ENCODE measurements around the gene MYADM.
"Not testable (repeated sequence)": the region's sequence is repeated elsewhere in the genome, so short reads cannot be mapped to it uniquely, and the experiment has no call there.

MYADM gene

DNA sequence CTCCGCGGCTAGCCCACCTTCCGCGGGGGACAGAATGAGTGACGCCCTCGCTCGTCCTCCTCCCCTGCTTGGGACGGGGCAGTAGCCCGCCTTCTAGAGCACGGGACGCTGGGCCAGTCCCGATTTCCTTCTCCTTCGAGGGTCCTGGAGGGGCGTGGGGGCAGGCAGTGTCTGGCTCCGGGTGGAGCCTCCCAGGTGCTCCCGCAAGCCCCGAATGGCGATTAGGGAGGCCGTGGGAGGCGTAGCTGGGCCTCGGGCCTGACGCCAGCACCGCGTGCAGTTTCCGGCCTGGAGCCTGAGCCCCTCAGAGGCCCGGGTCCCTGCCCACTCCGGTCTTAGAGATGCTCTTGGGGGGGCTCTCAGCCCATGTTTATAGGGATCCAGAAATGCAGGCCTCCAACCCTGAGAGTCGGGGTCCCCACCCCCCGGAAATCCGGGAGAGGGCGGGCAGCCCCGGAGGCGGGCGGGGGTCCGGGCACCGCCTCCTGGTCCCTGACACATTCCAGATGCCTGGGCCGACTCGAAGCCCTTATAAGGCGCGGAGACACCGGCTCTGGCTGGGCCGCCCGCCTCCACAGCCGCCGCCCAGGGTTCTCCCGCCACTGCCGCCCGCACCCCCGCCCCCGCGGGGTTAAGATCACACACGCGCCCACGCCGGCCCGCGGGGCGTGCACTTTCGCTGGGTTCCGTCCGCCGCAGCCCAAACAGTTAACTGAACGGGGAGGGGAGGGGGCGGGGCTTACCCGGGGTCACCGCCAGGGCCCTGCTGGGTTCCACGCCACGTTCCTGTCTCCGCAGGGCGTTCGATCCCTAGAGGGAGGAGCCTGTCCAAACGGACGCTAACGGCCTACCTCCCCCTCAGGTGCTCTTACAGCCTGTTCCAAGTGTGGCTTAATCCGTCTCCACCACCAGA lies 1.5 kb downstream of the MYADM start:
- no peak for DNase-seq

DNA sequence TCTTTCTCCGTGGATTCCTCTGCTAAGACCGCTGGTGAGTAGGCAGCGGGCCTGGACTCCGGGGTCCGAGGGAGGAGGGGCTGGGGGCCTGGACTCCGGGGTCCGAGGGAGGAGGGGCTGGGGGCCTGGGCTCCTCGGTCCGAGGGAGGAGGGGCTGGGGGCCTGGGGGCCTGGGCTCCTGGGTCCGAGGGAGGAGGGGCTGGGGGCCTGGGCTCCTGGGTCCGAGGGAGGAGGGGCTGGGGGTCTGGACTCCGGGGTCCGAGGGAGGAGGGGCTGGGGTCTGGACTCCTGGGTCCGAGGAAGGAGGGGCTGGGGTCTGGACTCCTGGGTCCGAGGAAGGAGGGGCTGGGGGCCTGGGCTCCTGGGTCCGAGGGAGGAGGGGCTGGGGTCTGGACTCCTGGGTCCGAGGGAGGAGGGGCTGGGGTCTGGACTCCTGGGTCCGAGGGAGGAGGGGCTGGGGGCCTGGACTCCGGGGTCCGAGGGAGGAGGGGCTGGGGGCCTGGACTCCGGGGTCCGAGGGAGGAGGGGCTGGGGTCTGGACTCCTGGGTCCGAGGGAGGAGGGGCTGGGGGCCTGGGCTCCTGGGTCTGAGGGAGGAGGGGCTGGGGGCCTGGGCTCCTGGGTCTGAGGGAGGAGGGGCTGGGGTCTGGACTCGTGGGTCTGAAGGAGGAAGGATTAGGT lies 2.3 kb downstream of the MYADM start:
- DNase-seq = not testable (repeated sequence)

DNA sequence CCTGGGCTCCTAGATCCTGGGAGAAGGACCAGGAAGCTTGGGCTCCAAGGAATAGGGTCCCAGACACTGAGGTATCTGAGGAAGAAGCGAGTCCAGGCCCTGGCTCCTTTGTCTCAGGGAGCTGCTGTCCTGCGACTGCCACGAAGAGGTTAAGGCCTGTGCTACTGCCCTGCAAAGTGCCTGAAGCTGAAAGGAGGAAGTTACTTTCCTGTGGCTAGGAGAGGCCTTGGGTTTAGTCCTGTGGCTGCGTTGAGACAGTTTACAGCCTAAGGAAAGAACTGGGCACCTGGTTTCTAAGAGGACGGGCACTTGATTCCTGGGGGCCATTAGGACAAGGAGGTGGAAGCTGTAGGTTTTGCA lies 2.8 kb downstream of the MYADM start:
- DNase-seq = no peak

DNA sequence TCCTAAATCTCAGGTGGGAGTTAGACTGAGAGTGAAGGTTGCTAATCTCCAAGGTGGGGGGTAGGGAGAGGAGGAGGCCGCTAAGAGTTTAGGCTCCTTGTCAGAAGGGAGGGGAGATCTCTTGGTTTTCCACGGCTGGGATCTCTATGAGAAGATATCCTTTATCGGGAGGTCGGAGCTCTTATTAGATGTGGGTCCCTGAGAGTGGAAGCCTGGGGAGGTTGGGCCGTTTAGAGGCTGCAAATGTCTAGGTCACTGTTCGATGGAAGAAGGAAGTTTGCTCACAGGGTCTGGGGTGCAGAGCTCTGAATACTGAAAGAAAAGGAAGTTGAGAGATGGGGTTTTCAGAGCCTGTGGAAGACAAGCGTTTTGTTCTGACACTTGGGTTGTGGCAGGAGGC lies 3.8 kb downstream of the MYADM start:
- DNase-seq = no peak

DNA sequence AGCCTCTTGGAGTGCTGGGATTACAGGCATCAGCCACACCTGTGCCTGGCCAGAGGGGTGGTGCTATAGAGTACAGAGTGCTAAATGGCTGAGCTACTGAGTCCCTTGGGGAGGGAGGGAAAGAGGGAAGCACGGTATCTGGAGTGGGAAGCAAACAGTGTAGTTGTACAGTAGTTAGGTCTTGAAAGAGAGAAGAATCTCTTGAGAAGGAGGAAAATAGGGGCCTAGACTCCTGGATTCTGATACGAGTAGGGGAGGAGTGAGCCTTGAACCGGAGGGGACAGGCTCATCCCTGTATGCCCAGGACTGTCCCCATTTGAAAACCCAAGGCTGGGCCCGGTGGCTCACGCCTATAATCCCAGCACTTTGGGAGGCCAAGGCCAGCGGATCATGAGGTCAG lies 5.1 kb downstream of the MYADM start:
- no peak for DNase-seq

DNA sequence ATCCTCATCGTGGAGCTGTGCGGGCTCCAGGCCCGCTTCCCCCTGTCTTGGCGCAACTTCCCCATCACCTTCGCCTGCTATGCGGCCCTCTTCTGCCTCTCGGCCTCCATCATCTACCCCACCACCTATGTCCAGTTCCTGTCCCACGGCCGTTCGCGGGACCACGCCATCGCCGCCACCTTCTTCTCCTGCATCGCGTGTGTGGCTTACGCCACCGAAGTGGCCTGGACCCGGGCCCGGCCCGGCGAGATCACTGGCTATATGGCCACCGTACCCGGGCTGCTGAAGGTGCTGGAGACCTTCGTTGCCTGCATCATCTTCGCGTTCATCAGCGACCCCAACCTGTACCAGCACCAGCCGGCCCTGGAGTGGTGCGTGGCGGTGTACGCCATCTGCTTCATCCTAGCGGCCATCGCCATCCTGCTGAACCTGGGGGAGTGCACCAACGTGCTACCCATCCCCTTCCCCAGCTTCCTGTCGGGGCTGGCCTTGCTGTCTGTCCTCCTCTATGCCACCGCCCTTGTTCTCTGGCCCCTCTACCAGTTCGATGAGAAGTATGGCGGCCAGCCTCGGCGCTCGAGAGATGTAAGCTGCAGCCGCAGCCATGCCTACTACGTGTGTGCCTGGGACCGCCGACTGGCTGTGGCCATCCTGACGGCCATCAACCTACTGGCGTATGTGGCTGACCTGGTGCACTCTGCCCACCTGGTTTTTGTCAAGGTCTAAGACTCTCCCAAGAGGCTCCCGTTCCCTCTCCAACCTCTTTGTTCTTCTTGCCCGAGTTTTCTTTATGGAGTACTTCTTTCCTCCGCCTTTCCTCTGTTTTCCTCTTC lies 6.3 kb downstream of the MYADM start:
- no peak for DNase-seq

DNA sequence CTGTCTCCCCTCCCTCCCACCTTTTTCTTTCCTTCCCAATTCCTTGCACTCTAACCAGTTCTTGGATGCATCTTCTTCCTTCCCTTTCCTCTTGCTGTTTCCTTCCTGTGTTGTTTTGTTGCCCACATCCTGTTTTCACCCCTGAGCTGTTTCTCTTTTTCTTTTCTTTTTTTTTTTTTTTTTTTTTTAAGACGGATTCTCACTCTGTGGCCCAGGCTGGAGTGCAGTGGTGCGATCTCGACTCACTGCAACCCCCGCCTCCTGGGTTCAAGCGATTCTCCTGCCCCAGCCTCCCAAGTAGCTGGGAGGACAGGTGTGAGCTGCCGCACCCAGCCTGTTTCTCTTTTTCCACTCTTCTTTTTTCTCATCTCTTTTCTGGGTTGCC lies 6.9 kb downstream of the MYADM start:
- DNase-seq = no peak

DNA sequence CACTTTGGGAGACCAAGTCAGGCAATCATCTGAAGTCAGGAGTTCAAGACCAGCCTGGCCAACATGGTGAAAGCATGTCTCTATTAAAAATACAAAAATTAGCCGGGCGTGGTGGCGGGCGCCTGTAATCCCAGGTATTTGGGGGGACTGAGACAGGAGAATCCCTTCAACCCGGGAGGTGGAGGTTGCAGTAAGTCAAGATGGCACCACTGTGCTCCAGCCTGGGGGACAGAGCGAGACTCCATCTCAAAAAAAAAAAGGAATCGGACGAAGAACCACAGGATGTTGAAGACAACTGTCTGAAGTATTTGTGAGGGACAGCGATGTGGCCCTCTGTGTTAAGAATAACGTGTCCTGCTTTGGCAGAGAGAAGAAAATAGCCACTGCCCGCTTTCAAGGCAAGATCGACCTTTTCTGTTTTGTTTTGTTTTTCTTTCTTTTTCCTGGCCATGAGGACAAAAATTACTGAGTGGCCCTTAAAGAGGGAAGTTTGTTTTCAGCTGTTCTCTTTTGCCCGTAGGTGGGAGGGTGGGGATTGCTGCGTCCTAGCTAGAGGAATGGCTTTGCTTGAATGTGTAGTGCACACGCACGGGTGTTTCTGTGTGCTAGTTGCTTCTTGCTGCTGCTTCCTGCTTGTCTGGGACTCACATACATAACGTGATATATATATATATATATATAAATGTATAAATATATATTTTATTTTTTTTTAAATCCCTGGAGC lies 8.1 kb downstream of the MYADM start:
- DNase-seq = no peak

DNA sequence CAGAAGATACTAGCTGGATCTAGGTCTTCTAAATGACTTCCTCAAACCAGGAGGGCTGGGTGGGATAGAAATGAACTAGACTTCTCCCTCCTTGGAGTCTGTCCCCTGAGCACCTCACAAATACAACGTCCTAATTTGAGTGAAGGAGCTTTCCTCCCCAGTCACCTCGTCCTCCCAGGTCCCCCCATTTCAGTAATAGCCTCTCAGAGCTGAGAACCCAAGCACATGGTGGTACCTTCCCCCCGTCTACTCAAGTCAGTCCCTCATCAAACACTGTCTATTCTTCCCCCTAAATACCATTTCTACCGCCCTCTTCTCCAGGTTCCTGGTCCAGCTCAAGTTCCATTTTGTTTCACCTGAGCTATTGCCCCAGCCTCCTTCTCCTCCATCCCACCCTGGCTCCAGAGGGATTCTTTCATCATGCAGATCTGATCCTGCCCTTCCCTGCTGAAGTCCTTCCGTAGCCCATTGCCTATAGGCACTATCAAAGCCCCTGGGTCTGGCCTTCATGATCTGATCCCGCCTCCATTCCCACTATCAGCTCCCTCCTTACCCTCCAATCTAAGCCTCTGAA lies 9.1 kb downstream of the MYADM start:
- DNase-seq = no peak

DNA sequence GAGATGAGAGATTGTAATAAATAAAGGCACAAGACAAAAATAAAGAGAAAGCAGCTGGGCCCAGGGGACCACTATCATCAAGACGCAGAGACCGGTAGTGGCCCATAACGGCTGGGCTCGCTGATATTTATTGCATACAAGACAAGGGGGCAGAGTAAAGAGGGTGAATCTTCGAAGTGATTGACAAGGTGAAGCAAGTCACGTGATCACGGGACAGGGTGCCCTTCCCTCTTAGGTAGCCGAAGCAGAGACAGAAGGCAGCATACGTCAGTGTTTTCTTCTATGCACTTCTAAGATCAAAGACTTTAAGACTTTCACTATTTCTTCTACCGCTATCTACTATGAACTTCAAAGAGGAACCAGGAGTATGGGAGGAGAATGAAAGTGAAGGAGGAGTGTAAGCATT lies 9.7 kb downstream of the MYADM start:
- DNase-seq = no peak

DNA sequence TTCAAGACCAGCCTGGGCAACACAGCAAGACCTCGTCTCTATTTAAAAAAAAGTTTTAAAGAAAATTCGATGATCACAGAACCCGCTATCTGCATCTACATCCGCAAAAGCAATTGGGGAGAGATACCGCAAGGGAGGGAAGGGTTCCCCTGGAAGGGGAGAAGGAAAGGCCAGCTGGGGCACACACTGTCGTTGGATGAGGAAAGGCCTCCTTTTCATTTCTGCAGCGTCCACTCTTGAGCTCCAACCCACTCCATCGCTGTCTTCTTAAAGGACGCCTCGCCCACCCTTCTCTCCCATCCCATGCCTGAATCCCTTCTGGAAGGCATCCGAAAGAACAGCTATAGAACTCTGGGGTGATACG lies 11.1 kb downstream of the MYADM start:
- DNase-seq = no peak

DNA sequence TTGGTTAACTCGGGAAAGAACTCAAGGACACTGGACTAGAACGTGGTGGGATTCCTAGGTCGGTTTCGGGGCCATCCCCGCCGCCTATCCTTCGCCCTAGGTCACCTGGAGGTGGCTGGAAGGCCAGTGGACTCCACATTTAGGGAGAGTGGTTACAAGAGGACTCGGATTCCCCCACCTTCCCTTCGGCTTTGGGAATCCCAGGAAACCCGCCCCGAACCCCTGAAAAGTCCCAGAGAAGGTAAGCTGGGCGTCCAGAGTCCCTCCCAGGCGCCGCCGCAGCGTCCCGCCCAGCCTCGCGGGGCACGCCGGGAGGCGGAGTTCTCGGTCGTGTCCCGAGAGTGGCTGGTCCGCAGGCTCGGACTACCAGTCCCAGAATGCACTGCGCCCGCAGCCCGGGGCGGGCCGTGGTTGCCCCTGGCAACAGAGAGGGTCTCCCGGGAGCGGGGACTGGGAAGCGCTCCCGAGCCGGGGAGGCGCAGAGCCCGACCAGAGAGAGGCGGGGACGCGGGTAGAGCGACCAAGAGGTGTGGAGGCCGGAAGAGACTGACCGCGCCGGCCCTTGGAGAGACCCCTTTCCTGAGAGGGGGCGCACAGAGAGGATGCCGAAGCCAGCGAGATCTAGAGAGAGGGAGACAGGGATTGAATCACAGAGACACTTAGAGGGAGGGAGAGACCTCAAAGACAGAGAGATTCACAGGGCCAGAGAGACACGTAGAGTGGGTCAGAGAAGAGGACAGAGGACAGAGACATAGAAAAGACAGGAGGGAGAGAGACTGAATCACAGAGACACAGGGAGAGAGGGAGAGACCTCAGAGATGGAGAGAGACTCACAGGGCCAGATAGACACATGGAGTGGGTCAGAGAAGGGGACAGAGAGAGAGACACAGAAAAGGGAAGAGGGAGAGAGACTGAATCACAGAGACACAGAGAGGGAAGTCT lies 11.7 kb downstream of the MYADM start:
- DNase-seq = no peak

DNA sequence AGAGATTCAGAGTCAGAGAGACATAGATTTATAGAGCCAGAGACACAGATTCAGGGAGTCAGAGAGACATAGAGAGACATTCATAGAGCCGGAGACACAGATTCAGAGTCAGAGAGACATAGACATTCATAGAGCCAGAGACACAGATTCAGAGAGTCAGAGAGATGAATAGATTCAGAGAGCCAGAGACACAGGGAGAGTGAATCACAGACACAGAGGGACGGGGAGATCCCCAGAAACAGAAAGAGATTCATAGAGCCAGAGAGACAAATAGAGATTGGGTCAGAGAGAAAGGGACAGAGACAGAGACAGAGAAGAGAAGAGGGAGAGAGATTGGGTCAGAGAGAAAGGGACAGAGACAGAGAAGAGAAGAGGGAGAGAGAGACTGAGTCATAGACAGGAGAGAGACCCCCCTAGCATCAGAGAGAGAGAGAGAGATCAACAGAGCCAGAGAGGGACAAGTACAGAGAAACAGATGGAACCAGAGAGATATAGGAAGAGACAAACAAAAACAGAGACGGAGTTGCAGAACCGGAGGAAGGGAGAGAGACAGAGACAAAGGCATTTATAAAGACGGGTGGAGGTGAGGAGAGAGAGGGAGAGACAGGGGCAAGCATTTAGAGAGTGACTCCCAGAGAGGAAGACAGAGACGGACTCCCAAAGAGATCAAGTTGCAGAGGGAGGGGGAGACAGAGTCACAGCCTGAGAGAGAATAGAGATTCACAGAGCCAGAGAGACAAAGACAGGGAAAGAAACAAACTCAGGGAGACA lies 13.2 kb downstream of the MYADM start:
- DNase-seq = no peak

DNA sequence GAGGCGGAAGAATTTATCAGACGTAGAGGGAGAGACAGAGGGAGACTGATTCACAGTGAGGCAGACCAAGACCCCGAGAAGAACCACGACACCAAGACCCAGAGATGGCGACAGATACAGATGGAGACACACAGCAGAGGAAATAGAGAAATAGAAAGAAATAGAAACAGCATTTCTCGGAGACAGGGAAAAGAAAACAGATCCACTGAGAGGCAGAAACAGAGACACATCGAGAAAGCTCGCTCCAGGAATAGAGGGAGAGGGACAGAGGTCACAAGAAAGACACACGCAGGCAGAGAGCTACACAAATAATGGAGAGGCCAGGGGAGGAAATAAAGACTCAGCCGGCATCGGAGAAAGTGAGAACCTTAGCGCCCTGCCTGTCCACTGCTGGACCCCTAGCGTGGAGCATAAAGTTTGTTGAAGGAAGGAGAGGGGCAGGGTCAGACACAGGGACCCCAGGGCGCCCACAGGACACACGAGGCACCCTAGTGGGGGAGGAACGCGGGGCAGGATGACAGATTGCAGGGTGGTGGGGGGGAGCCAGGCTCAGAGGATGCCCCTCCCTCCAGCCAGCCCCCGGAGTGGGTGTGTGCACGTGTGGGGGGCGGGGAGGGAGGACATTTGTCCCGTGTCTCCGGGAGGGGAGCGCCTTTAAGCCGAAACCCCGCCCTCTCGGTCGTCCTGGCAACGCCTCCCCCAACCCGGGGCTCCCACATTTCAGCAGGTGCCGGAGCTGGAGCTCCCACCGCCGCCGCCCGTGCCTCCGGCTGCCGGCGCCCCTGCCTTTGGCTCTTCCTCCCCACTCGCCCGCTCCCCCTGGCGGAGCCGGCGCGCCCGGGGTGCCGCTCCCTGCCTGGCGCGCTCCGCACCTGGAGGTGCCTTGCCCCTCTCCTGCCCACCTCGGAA lies 14.1 kb downstream of the MYADM start, which contains the start of gene PRKCG:
Gene PRKCG, plus strand, starts transcription at position 716 of the 909 bp plus-strand sequence. CDS start 298 bp downstream, outside the sequence.
- DNase-seq = no peak

DNA sequence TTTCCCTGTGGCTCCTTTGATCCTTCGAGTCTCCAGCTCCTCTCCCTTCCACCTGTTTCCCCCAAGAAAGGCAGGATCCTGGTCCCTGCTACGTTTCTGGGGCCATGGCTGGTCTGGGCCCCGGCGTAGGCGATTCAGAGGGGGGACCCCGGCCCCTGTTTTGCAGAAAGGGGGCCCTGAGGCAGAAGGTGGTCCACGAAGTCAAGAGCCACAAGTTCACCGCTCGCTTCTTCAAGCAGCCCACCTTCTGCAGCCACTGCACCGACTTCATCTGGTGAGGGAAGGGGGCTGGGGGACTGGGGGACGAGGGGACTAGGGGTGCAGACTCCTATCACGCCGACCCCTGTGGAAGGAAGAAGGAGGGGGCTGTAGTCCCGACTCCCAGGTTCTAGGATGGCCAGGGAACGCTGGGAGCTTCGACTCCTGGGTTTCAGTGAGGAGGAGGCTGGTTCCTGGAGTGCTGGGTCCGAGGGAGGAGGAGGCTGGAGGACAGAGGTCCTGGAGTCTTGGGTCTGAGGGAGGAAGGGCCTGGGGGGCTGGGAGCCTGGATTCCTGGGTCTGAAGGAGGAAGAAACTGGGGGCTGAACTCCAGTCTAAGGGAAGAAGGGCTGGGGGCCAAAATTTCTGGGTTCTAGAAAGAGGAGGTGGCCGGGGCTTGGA lies 14.8 kb downstream of the MYADM start:
- DNase-seq = no peak

DNA sequence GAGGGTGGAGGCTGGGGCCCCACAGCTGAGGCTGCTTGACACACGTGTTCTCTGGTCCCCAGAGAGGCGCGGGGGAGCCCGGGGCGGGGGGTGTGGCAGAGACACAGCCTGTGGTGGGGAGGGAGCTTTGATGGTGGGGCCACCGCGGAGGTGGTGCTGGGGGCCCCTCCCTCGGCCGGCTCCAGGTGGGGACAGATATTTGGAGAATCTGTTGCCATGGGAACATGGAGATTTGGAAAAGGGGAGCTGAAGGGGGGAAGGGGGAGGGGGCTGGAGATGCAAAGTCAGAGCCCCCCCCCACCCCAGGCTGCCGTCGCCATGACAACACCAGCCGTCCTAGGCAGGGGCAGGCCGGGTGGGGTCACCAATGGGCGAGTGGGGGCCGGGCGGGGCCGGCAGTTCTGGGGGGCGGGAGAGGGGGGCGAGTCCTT lies 15.6 kb downstream of the MYADM start:
- DNase-seq = no peak

DNA sequence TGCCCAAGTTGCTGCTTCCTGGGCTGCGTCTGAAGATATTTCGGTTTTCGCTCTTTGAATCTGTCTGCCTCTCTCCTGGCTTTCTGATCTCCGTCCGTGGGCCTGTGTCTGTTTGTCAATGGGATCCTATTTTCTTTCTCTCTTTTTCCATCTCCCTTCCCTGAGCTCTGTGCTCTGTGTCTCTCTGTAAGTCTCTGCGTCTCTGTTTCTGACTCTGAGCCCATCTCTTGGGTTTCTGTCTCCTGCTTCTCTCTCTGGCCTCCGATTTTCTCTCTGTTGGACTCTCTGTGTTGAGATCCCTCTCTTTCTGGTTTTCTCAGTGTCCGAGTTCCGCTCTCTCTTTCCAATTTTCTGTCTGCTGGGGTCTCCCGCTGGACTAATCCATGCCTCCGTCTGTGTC lies 16.1 kb downstream of the MYADM start:
- no peak for DNase-seq

DNA sequence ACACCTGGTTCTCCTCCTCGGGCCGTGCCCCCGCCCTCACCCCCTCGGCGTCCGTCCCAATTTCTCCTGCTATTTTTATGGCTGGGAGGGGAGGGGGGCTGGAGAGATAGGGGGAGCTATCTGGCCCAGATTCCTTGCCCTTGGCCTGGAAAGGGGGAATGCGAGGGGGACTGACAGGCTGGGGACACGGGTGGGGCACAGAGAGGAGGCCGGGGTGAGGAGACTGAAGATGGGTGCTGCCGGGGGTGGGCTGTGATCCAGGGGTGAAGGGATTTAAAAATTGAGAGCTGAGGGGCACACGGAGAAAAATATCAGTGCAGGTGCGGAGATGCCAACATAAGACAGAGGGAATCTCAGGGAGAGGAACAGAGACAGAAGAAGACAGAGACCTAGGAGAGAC lies 16.6 kb downstream of the MYADM start:
- DNase-seq = no peak

DNA sequence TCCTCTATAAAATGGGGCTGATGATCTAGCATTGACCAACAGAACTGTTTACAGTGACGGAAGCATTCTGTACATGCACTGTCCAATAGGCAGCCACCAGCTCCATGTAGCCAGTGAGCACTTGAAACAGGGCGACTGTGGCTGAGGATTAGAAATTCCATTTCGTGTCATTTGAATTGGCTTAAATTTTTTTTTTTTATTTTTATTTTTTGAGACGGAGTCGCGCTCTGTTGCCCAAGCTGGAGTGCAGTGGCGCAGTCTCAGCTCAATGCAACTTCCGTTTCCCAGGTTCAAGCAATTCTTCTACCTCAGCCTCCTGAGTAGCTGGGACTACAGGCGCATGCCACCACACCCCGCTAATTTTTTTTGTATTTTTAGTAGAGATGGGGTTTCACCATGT lies 17.4 kb downstream of the MYADM start:
- DNase-seq = no peak
